Upper lobe of right lung (tissue), 1 donor: ENCODE results near the gene HSPA1L. TPM values are rescaled to one million over a fixed set of nuclear protein-coding genes. Genes with fewer than 3 reads are reported as not detected.
"Not testable (repeated sequence)": the region's sequence is repeated elsewhere in the genome, so short reads cannot be mapped to it uniquely, and the experiment has no call there.

Experiments
- ATAC-seq: fragments of 200-7000 bp; cut with Tn5 transposase; one replicate; pipeline ENCODE4 v1.9.1; 2020; ENCODE audit warnings: mild to moderate bottlenecking, moderate library complexity
- DNase-seq: peaks from one replicate; pipeline ENCODE4 v3.0.0-alpha.2; 2020
- H3K27ac ChIP-seq: fragments of 200-600 bp; one replicate; pipeline ENCODE4 v1.8.0; 2022
- H3K27me3 ChIP-seq: fragments of 200-600 bp; one replicate; pipeline ENCODE4 v1.8.0; 2022; ENCODE audit warnings: mild to moderate bottlenecking
- H3K36me3 ChIP-seq: fragments of 200-600 bp; one replicate; pipeline ENCODE4 v1.8.0; 2022
- H3K4me1 ChIP-seq: fragments of 200-600 bp; one replicate; pipeline ENCODE4 v1.8.0; 2022
- H3K4me3 ChIP-seq: fragments of 200-600 bp; one replicate; pipeline ENCODE4 v1.8.0; 2022; ENCODE audit warnings: mild to moderate bottlenecking
- H3K9me3 ChIP-seq: fragments of 200-600 bp; one replicate; pipeline ENCODE4 v1.8.0; 2022
- CTCF ChIP-seq: fragments of 200-600 bp; IDR thresholded peaks from one replicate; pipeline ENCODE4 v1.8.0; 2022; ENCODE audit warnings: antibody characterized with exemption
- intact Hi-C: fragments of 100-400 bp; cut with DNase I; formaldehyde crosslinking; loops from one replicate; pipeline ENCODE4 v1.11.0; 2022
- long read RNA-seq: library from polyadenylated mRNA; unstranded; transcript quantifications from one replicate; pipeline ENCODE4 v2.0.0, GENCODE V29; 2021
- total RNA-seq: library from RNA; stranded (reverse); fragmentation: NEBNext Ultra II Directional; extraction: Animal tissue kit (Norgen Biotek cat#: 25700); gene quantifications from one replicate; pipeline ENCODE4 v1.2.1, GENCODE V29; 2021
- donor health status: DM: no; HTN: yes; CAD: no; lungs with severe emphysema.

The HSPA1L gene
- 2.0 TPM for total RNA-seq
- long read RNA-seq, partial matches to known transcripts, result 0 of 3 reads
- long read RNA-seq, other reads (novel, unspliced or antisense), result 2 of 3 reads

GRCh38 chr6:31815025-31815838 is at the start of gene HSPA1L, which contains the start of gene HSPA1A:
HSPA1L (minus strand) TSS chr6:31815283; CDS start chr6:31811972, 3,311 bp downstream.
HSPA1A (plus strand) TSS chr6:31815543; CDS start chr6:31815757, 214 bp downstream.
- Histone ChIP-seq H3K27me3 (no peaks in the 10 kb centered on the region), H3K9me3 (no peaks in the 10 kb centered on the region), H3K27ac (peak within 1 kb of the TSS; percentile 96), H3K4me3 (peak within 1 kb of the TSS; percentile 67), H3K4me1 (peaks cover 35% of the 10 kb centered on the region), H3K36me3 (no peaks in the 10 kb centered on the region)
- intact Hi-C loops, result no loop called here
- peak; percentile 94 for DNase-seq
- peak; percentile 89 for ATAC-seq
- TF ChIP-seq CTCF, result no peak

DNA sequence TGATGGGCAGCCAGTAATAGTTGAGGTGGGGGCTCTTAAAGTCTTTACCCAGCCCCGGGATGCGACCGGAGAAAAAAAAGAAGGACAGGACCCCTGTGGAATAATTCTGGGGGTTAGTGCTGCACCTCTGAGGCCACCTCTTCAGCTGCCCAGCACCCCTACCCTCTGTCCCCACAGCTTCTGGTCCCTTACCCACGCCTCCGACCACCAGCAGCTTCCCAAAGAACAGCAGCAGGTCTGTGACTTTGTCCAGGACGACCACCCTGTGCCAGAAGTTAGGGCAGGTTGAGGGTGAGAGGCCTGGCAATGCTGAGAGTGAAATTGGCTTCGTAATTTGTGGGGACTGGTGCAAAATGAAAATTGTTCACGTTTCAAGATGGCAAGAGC is 49.7 kb upstream of the HSPA1L start:
- no peak for TF ChIP-seq CTCF
- Histone ChIP-seq H3K4me3 (no peak overlapping the region), H3K27ac (no peak overlapping the region), H3K9me3 (no peaks in the 10 kb centered on the region), H3K27me3 (no peaks in the 10 kb centered on the region), H3K36me3 (peaks cover 18% of the 10 kb centered on the region), H3K4me1 (peaks cover 6% of the 10 kb centered on the region)
- ATAC-seq, result no peak
- DNase-seq, result no peak
- intact Hi-C loops, result no loop called here

GRCh38 chr6:31864123-31864562 is 49.1 kb upstream of the HSPA1L start:
- H3K4me3 ChIP-seq, result peak overlapping the region; percentile 88
- ATAC-seq, DNase-seq, H3K9me3 ChIP-seq, intact Hi-C loops, H3K27me3 ChIP-seq, H3K4me1 ChIP-seq: not testable (repeated sequence)
- peak overlapping the region; percentile 80 for H3K27ac ChIP-seq
- H3K36me3 ChIP-seq, result peaks cover 24% of the 10 kb centered on the region

GRCh38 chr6:31862344-31863235 is 47.5 kb upstream of the HSPA1L start, which contains the start of gene NEU1:
NEU1 (minus strand) TSS chr6:31862821; CDS start chr6:31862776, 45 bp downstream.
- Histone ChIP-seq H3K9me3 (no peaks in the 10 kb centered on the region), H3K27ac (peak within 1 kb of the TSS; percentile 85), H3K4me3 (peak within 1 kb of the TSS; percentile 88), H3K36me3 (peaks cover 39% of the 10 kb centered on the region), H3K4me1 (peaks cover 6% of the 10 kb centered on the region), H3K27me3 (no peaks in the 10 kb centered on the region)
- intact Hi-C loops, result no loop called here
- DNase-seq (peak; percentile 100), ATAC-seq (peak; percentile 97)
- TF ChIP-seq CTCF, result no peak

GRCh38 chr6:31861919-31862343 is 46.8 kb upstream of the HSPA1L start:
- peaks cover 6% of the 10 kb centered on the region for H3K4me1 ChIP-seq
- no peaks in the 10 kb centered on the region for H3K9me3 ChIP-seq
- intact Hi-C loops, result no loop called here
- ATAC-seq, result no peak
- peaks cover 44% of the 10 kb centered on the region for H3K36me3 ChIP-seq
- H3K27ac ChIP-seq, result peak overlapping the region; percentile 85
- no peak for DNase-seq
- H3K27me3 ChIP-seq, result no peaks in the 10 kb centered on the region
- peak overlapping the region; percentile 88 for H3K4me3 ChIP-seq
- TF ChIP-seq CTCF, result no peak
